HepG2 (cell line): Measurements from ENCODE around the gene GPAM. TPM values are rescaled to one million over a fixed set of nuclear protein-coding genes. Genes with fewer than 3 reads are reported as not detected.

Experiments
- ATAC-seq: fragments of 200-7000 bp; cut with Tn5 transposase; 3 replicates; pipeline ENCODE4 v1.9.1; 2020; ENCODE audit warnings: mild to moderate bottlenecking, moderate library complexity
- BruUV-seq: library from RNA; stranded (reverse); fragments of 400-500 nt; replicated peaks from 2 replicates; lab custom pipeline; 2021; lab: Mats Ljungman, UMichigan
- CTCF ChIA-PET: fragments of 300-600 bp; formaldehyde crosslinking; extraction: SDS; loops from one replicate; lab custom pipeline; 2021; ENCODE audit warnings: low total read pairs, inconsistent platforms, low intra/inter-chr PET ratio; lab: Yijun Ruan, JAX
- POLR2A ChIA-PET: fragments of 350-600 bp; sonication (Branson Sonifier 250); formaldehyde crosslinking; loops from one replicate; lab custom pipeline; 2020; ENCODE audit warnings: antibody characterized with exemption, inconsistent platforms; lab: Yijun Ruan, JAX
- DNase-seq: peaks from one replicate; pipeline ENCODE4 v3.0.0-alpha.2; 2015; ENCODE audit warnings: low spot score
- FAIRE-seq: peaks from 3 replicates; lab custom pipeline; 2011; peaks lifted over from hg19 to GRCh38; lab: Jason Lieb, UNC
- H2AFZ ChIP-seq: one replicate; pipeline ENCODE4 v1.6.1; 2011; ENCODE audit warnings: low read length, inconsistent platforms
- H3K27ac ChIP-seq: fragments of 300-600 bp; 3 replicates; pipeline ENCODE4 v1.8.0; 2011; ENCODE audit warnings: mixed run types, mild to moderate bottlenecking, mixed read lengths, low read length, inconsistent platforms; ENCODE audit not compliant: insufficient read depth; ENCODE audit errors: extremely low read length
- H3K27me3 ChIP-seq, 2 experiments: fragments of 200-600 bp in 1 of 2; 2 replicates in 1 of 2; 3 replicates in 1 of 2; pipeline versions ENCODE4 v1.6.0 to v1.8.0; 2011; ENCODE audit warnings: low read length in 2 of 2, mild to moderate bottlenecking in 2 of 2, moderate library complexity in 2 of 2, inconsistent platforms in 1 of 2; ENCODE audit not compliant: insufficient read depth in 2 of 2, control insufficient read depth in 1 of 2
- H3K36me3 ChIP-seq, 2 experiments: fragments of 200-600 bp in 1 of 2; replicated peaks in 1 of 2; 2 replicates in 1 of 2; 3 replicates in 1 of 2; pipeline versions ENCODE4 v1.5.1 to v1.8.0; 2011; ENCODE audit warnings: low read length in 2 of 2, inconsistent platforms in 1 of 2; ENCODE audit not compliant: insufficient read depth in 2 of 2, control insufficient read depth in 1 of 2
- H3K4me1 ChIP-seq: 2 replicates; pipeline ENCODE4 v1.5.1; 2012; ENCODE audit warnings: low read length, inconsistent platforms; ENCODE audit not compliant: insufficient read depth
- H3K4me2 ChIP-seq: 2 replicates; pipeline ENCODE4 v1.6.0; 2011; ENCODE audit warnings: low read depth, low read length, inconsistent platforms
- H3K4me3 ChIP-seq, 3 experiments: fragments of 200-600 bp in 1 of 3; sonication (generic), shearing (Covaris generic) in 1 of 3; replicated peaks in 1 of 3; 2 replicates each; pipeline ENCODE4 v1.5.1; 2011 to 2016; ENCODE audit warnings: low read length in 3 of 3, inconsistent platforms in 2 of 3, low read depth in 2 of 3, mild to moderate bottlenecking in 2 of 3, control low read depth in 1 of 3, mixed read lengths in 1 of 3; ENCODE audit not compliant: insufficient read depth in 1 of 3
- H3K79me2 ChIP-seq: one replicate; pipeline ENCODE4 v1.6.1; 2011; ENCODE audit warnings: low read length, inconsistent platforms; ENCODE audit not compliant: insufficient read depth
- H3K9ac ChIP-seq: 2 replicates; pipeline ENCODE4 v1.6.0; 2011; ENCODE audit warnings: mild to moderate bottlenecking, low read depth, low read length, inconsistent platforms; ENCODE audit not compliant: insufficient read depth
- H3K9me3 ChIP-seq: 2 replicates; pipeline ENCODE4 v1.5.1; 2012; ENCODE audit warnings: mild to moderate bottlenecking, low read length
- H4K20me1 ChIP-seq: 2 replicates; pipeline ENCODE4 v1.6.0; 2011; ENCODE audit warnings: inconsistent platforms, mild to moderate bottlenecking, low read length, moderate library complexity; ENCODE audit not compliant: insufficient read depth
- AGO2 ChIP-seq: fragments of 200-400 bp; formaldehyde crosslinking; optimal IDR thresholded peaks from 2 replicates; pipeline ENCODE3; 2017; ENCODE audit warnings: mild to moderate bottlenecking, low read depth, low read length, moderate library complexity
- CEBPB ChIP-seq: IDR thresholded peaks from 2 replicates; pipeline ENCODE4 v1.6.1; 2011; ENCODE audit warnings: low read depth, low read length, improper control_type of control experiment, borderline replicate concordance
- FOXO4 ChIP-seq: sonication (generic); formaldehyde crosslinking; conservative IDR thresholded peaks from 2 replicates; pipeline ENCODE4 v1.8.1; 2023; ENCODE audit warnings: missing genetic modification reagents
- GTF3A ChIP-seq: sonication (generic); formaldehyde crosslinking; conservative IDR thresholded peaks from 2 replicates; pipeline ENCODE4 v1.4.0; 2020; ENCODE audit warnings: mild to moderate bottlenecking, missing genetic modification reagents
- HMGXB3 ChIP-seq: sonication (generic); formaldehyde crosslinking; IDR thresholded peaks from 2 replicates; pipeline ENCODE4 v1.4.0; 2020; ENCODE audit warnings: missing genetic modification reagents, borderline replicate concordance
- HNRNPH1 ChIP-seq: fragments of 200-400 bp; formaldehyde crosslinking; optimal IDR thresholded peaks from 2 replicates; pipeline ENCODE3; 2017; ENCODE audit warnings: mild to moderate bottlenecking, low read depth, low read length
- KMT2B ChIP-seq: IDR thresholded peaks from 2 replicates; pipeline ENCODE4 v1.6.1; 2016; ENCODE audit warnings: missing genetic modification reagents, missing compliant biosample characterization
- MIER3 ChIP-seq: IDR thresholded peaks from 2 replicates; pipeline ENCODE4 v1.6.1; 2016; ENCODE audit warnings: missing compliant biosample characterization, borderline replicate concordance
- NFE2L2 ChIP-seq: fragments of 150-350 bp; IDR thresholded peaks from 2 replicates; pipeline ENCODE4 v1.6.1; 2014; ENCODE audit warnings: low read length
- REPIN1 ChIP-seq: sonication (generic); formaldehyde crosslinking; IDR thresholded peaks from 2 replicates; pipeline ENCODE4 v1.8.0; 2022; ENCODE audit warnings: missing genetic modification reagents, low read depth, mild to moderate bottlenecking, borderline replicate concordance
- RFX5 ChIP-seq: IDR thresholded peaks from 2 replicates; pipeline ENCODE4 v1.6.1; 2011; ENCODE audit warnings: low read depth, low read length, improper control_type of control experiment
- ZFP41 ChIP-seq: sonication (generic); formaldehyde crosslinking; IDR thresholded peaks from 2 replicates; pipeline ENCODE4 v1.4.0; 2020; ENCODE audit warnings: mild to moderate bottlenecking, missing genetic modification reagents, borderline replicate concordance
- ZNF180 ChIP-seq: sonication (generic); formaldehyde crosslinking; IDR thresholded peaks from 2 replicates; pipeline ENCODE4 v1.4.0; 2020; ENCODE audit warnings: low read depth, missing genetic modification reagents, borderline replicate concordance
- ZNF207 ChIP-seq: fragments of 450-650 bp; IDR thresholded peaks from 2 replicates; pipeline ENCODE4 v1.6.1; 2016; ENCODE audit warnings: antibody characterized with exemption, borderline replicate concordance
- ZNF260 ChIP-seq: sonication (generic); formaldehyde crosslinking; IDR thresholded peaks from 2 replicates; pipeline ENCODE4 v1.4.0; 2020; ENCODE audit warnings: missing genetic modification reagents, low read depth, mild to moderate bottlenecking, borderline replicate concordance
- ZNF362 ChIP-seq: sonication (generic); formaldehyde crosslinking; IDR thresholded peaks from 2 replicates; pipeline ENCODE4 v1.4.0; 2020; ENCODE audit warnings: missing genetic modification reagents, mild to moderate bottlenecking, borderline replicate concordance
- WGBS: methylation state at CpG from one replicate; pipeline ENCODE4 v1.1.6; 2017; ENCODE audit warnings: low lambda C conversion rate; 5-methylcytosine and 5-hydroxymethylcytosine counted together
- in situ Hi-C: cut with HindIII; loops from 2 replicates; pipeline ENCODE4 v1.10.0; 2017; ENCODE audit warnings: low pct_unique_long_range_greater_than_20kb; ENCODE audit not compliant: extremely low pct_ligation_motif_present
- intact Hi-C: fragments of 100-400 bp; cut with micrococcal nuclease; formaldehyde crosslinking; loops from one replicate; pipeline ENCODE4 v1.10.0; 2022; ENCODE audit not compliant: unreplicated experiment
- polyA plus RNA-seq, 8 experiments: library from polyadenylated mRNA; depleted of rRNA in 3 of 8; stranded (reverse) in 7 of 8; unstranded in 1 of 8; fragments of >200 nt; fragmentation: Illumina TruSeq in 4 of 8; extraction: Trizol in 4 of 8; gene quantifications; 2 replicates each; pipeline versions ENCODE4 v1.2.1 to v1.2.3, GENCODE V29; 2011 to 2016; ENCODE audit warnings: low read depth in 4 of 8, missing spikeins in 1 of 8, mixed read lengths in 1 of 8; ENCODE audit not compliant: insufficient read depth in 1 of 8
- total RNA-seq, 5 experiments: library from RNA; depleted of rRNA; stranded (reverse); fragments of >200 nt; fragmentation: Illumina TruSeq; extraction: Trizol; gene quantifications; 2 replicates each; pipeline ENCODE4 v1.2.3, GENCODE V29; 2016; ENCODE audit warnings: low read depth in 1 of 5

The GPAM gene
- total and polyA plus RNA-seq, 2 of the 13 experiments (the other 11 are each of a cell fraction or from before 2014, with no cell fraction given): 36.8 to 140 TPM

DNA sequence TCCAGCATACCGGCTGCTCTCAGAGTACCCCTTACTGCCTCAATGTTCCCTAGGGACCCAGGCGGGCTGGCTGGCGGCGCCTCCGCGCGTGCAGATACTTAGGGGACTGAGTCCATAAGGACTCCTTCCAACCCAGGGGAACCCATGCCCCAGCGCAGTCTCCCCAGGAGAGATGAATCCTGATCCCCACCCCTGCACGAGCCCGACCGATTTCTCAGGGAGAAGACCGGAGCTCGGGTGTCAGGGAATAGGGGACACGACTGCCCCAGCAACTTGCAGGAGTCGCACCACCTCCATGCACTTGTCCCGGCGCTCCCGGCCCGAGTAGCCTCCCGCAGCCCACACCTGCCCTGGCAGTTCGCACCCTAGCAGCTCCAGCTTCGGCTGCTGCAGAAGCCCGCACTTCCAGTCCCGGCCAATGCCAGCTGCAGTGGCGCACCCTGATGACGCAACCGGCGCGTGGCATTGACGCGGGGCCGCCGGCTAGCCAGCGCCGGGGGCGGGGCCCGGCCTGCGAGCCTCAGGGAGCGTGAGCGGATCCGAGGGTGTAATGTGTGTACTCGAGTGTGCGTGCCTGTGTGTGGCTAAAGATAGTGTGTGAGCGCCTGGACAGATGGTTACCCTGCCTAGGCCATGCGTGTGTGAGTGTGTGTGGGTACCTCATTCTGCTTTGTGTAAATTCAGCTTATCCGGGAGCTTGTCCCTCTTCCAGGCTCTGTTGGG, at the start of gene GPAM (continued):
- TF ChIP-seq AGO2: peak; percentile 94
- peak; percentile 31; the same call in 1 of the 2 replicates for TF ChIP-seq CEBPB
- no peak for TF ChIP-seq HNRNPH1
- no peak for TF ChIP-seq HMGXB3
- no peak for TF ChIP-seq ZNF180
- TF ChIP-seq REPIN1 (CRISPR knock-in tag): 0 out of 2 replicates have a peak, but pooled peaks have one; percentile 19

- Histone ChIP-seq H3K79me2 (peaks cover 5% of the 10 kb centered on the region), H3K4me1 (peaks cover 69% of the 10 kb centered on the region), H3K4me3 (no peak overlapping the region), H3K4me2 (no peak overlapping the region), H2AFZ (no peak overlapping the region), H3K36me3 (no peaks in the 10 kb centered on the region), H3K9ac (no peak overlapping the region), H4K20me1 (no peaks in the 10 kb centered on the region), H3K27ac (peak overlapping the region; percentile 52), H3K9me3 (no peaks in the 10 kb centered on the region), H3K27me3 (no peaks in the 10 kb centered on the region)
- DNase-seq: no peak
- POLR2A ChIA-PET: interaction anchor here (0.9 to 2.6 kb wide), 3 partner anchors 29 to 71 kb away, joined by 3 to 19 read pairs (median 4); no protein-coding TSS in a partner anchor
- no peak for FAIRE-seq
- BruUV-seq: no TSS peak
- WGBS: 79% methylated on average over 6 of the region's 6 CpGs
- ATAC-seq: no peak
- intact Hi-C loops: no loop called here
- in situ Hi-C loops: no loop called here
- CTCF ChIA-PET: no interaction called here
- TF ChIP-seq ZNF260 (CRISPR knock-in tag) (no peak), ZNF362 (CRISPR knock-in tag) (no peak), GTF3A (CRISPR knock-in tag) (no peak), KMT2B (CRISPR knock-in tag) (no peak), ZFP41 (CRISPR knock-in tag) (no peak), MIER3 (CRISPR knock-in tag) (no peak), RFX5 (no peak), ZNF207 (no peak), FOXO4 (CRISPR knock-in tag) (no peak), NFE2L2 (no peak)
Observed at GRCh38 chr10:112232670-112233069, 49.1 kb upstream of the GPAM start.
